ENCODE data around the gene NEUROG1.

- no peak for TF ChIP-seq POLR2A (IDR thresholded peaks at IDR 0.05)
- TF ChIP-seq, protein P1, sequence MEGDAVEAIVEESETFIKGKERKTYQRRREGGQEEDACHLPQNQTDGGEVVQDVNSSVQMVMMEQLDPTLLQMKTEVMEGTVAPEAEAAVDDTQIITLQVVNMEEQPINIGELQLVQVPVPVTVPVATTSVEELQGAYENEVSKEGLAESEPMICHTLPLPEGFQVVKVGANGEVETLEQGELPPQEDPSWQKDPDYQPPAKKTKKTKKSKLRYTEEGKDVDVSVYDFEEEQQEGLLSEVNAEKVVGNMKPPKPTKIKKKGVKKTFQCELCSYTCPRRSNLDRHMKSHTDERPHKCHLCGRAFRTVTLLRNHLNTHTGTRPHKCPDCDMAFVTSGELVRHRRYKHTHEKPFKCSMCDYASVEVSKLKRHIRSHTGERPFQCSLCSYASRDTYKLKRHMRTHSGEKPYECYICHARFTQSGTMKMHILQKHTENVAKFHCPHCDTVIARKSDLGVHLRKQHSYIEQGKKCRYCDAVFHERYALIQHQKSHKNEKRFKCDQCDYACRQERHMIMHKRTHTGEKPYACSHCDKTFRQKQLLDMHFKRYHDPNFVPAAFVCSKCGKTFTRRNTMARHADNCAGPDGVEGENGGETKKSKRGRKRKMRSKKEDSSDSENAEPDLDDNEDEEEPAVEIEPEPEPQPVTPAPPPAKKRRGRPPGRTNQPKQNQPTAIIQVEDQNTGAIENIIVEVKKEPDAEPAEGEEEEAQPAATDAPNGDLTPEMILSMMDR (IDR thresholded peaks at IDR 0.05): no peak
Measured at GRCh38 chr5:135501965-135502364, 33.8 kb downstream of the NEUROG1 start.
